SK-N-SH treated with all-trans-retinoic acid at 6 μM for 48 hours (cell line): Measurements from ENCODE around the gene CHST11.

Source experiments
- BACH2 ChIP-seq: fragments of 250-450 bp; sonication (Bioruptor Pico); IDR thresholded peaks from 2 replicates; pipeline ENCODE4 v1.9.0; 2021; ENCODE audit warnings: mild to moderate bottlenecking, borderline replicate concordance
- ESRRG ChIP-seq: fragments of 250-450 bp; sonication (Bioruptor Pico); IDR thresholded peaks from 2 replicates; pipeline ENCODE4 v1.6.1; 2021; ENCODE audit warnings: mild to moderate bottlenecking
- OSR1 ChIP-seq: fragments of 250-450 bp; sonication (Bioruptor Pico); IDR thresholded peaks from 2 replicates; pipeline ENCODE4 v1.8.0; 2022; ENCODE audit warnings: moderate library complexity, mild to moderate bottlenecking, inconsistent platforms
- SNAI2 ChIP-seq: fragments of 250-450 bp; sonication (Bioruptor Pico); IDR thresholded peaks from 2 replicates; pipeline ENCODE4 v1.5.0; 2020; ENCODE audit warnings: mild to moderate bottlenecking, moderate library complexity
- TCF4 ChIP-seq: fragments of 250-450 bp; sonication (Bioruptor Pico); IDR thresholded peaks from 2 replicates; pipeline ENCODE4 v1.8.0; 2021; ENCODE audit warnings: mild to moderate bottlenecking, moderate library complexity, borderline replicate concordance
- ZC3H10 ChIP-seq: fragments of 250-450 bp; sonication (Bioruptor Pico); IDR thresholded peaks from 2 replicates; pipeline ENCODE4 v1.5.1; 2021; ENCODE audit warnings: mild to moderate bottlenecking, moderate library complexity
- ZFP3 ChIP-seq: fragments of 250-450 bp; sonication (Bioruptor Pico); IDR thresholded peaks from 2 replicates; pipeline ENCODE4 v1.5.0; 2020; ENCODE audit warnings: mild to moderate bottlenecking, moderate library complexity
- ZFP30 ChIP-seq: fragments of 450-650 bp; formaldehyde crosslinking; IDR thresholded peaks from 2 replicates; pipeline ENCODE4 v1.5.0; 2022; ENCODE audit warnings: mild to moderate bottlenecking, moderate library complexity
- ZNF70 ChIP-seq: fragments of 450-650 bp; formaldehyde crosslinking; IDR thresholded peaks from 2 replicates; pipeline ENCODE4 v1.5.0; 2020; ENCODE audit warnings: mild to moderate bottlenecking, moderate library complexity
- ZNF8 ChIP-seq: fragments of 450-650 bp; formaldehyde crosslinking; IDR thresholded peaks from 2 replicates; pipeline ENCODE4 v1.5.0; 2020; ENCODE audit warnings: mild to moderate bottlenecking, moderate library complexity
- TF ChIP-seq, protein P1 (sequence below): fragments of 250-450 bp; sonication (Bioruptor Pico); IDR thresholded peaks from 2 replicates; pipeline ENCODE4 v1.8.0; 2020; ENCODE audit warnings: mild to moderate bottlenecking, moderate library complexity, borderline replicate concordance
- TF ChIP-seq, protein P2 (sequence below): fragments of 250-450 bp; sonication (Bioruptor Pico); IDR thresholded peaks from 2 replicates; pipeline ENCODE4 v1.8.0; 2021; ENCODE audit warnings: low read depth, mild to moderate bottlenecking, moderate library complexity, borderline replicate concordance
- TF ChIP-seq, protein P3 (sequence below): fragments of 250-450 bp; sonication (Bioruptor Pico); IDR thresholded peaks from 2 replicates; pipeline ENCODE4 v1.5.1; 2020; ENCODE audit warnings: low read depth, mild to moderate bottlenecking, moderate library complexity
- TF ChIP-seq, protein P4 (sequence below): fragments of 250-450 bp; sonication (Bioruptor Pico); IDR thresholded peaks from 2 replicates; pipeline ENCODE4 v1.5.0; 2020; ENCODE audit warnings: mild to moderate bottlenecking, moderate library complexity

DNA sequence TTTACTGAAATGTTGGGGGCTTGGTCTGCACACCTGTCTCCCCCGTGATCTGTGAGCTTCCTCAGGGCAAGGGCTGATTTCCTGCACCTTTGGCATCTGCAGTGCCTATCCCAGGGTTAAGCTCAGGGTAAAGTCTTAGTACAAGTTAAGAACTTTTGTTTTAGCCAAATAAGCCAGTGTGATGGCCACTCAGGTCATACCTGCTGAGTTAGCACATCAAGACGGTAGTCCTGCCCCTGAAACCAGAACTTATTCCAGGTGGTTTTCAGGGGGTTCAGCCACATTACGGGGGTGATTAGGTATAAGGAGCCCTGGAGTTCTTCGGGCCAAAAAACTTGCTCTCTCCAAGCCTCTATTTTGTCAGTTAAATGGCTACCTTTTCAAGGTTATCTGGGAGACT lies 21.6 kb upstream of the CHST11 start:
- TF ChIP-seq SNAI2 (CRISPR knock-in tag) (no peak), TCF4 (no peak), BACH2 (no peak), ZC3H10 (CRISPR knock-in tag) (no peak), ZNF8 (CRISPR knock-in tag) (no peak), ZFP30 (CRISPR knock-in tag) (no peak), OSR1 (CRISPR knock-in tag) (no peak), ZFP3 (no peak), ZNF70 (CRISPR knock-in tag) (no peak), ESRRG (CRISPR knock-in tag) (no peak)
- TF ChIP-seq, protein P1, sequence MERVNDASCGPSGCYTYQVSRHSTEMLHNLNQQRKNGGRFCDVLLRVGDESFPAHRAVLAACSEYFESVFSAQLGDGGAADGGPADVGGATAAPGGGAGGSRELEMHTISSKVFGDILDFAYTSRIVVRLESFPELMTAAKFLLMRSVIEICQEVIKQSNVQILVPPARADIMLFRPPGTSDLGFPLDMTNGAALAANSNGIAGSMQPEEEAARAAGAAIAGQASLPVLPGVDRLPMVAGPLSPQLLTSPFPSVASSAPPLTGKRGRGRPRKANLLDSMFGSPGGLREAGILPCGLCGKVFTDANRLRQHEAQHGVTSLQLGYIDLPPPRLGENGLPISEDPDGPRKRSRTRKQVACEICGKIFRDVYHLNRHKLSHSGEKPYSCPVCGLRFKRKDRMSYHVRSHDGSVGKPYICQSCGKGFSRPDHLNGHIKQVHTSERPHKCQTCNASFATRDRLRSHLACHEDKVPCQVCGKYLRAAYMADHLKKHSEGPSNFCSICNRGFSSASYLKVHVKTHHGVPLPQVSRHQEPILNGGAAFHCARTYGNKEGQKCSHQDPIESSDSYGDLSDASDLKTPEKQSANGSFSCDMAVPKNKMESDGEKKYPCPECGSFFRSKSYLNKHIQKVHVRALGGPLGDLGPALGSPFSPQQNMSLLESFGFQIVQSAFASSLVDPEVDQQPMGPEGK, result no peak
- TF ChIP-seq, protein P2, sequence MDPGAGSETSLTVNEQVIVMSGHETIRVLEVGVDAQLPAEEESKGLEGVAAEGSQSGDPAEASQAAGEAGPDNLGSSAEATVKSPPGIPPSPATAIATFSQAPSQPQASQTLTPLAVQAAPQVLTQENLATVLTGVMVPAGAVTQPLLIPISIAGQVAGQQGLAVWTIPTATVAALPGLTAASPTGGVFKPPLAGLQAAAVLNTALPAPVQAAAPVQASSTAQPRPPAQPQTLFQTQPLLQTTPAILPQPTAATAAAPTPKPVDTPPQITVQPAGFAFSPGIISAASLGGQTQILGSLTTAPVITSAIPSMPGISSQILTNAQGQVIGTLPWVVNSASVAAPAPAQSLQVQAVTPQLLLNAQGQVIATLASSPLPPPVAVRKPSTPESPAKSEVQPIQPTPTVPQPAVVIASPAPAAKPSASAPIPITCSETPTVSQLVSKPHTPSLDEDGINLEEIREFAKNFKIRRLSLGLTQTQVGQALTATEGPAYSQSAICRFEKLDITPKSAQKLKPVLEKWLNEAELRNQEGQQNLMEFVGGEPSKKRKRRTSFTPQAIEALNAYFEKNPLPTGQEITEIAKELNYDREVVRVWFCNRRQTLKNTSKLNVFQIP, result no peak
- TF ChIP-seq, protein P3, sequence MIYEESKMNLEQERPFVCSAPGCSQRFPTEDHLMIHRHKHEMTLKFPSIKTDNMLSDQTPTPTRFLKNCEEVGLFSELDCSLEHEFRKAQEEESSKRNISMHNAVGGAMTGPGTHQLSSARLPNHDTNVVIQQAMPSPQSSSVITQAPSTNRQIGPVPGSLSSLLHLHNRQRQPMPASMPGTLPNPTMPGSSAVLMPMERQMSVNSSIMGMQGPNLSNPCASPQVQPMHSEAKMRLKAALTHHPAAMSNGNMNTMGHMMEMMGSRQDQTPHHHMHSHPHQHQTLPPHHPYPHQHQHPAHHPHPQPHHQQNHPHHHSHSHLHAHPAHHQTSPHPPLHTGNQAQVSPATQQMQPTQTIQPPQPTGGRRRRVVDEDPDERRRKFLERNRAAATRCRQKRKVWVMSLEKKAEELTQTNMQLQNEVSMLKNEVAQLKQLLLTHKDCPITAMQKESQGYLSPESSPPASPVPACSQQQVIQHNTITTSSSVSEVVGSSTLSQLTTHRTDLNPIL (CRISPR knock-in tag), result no peak
- TF ChIP-seq, protein P4, sequence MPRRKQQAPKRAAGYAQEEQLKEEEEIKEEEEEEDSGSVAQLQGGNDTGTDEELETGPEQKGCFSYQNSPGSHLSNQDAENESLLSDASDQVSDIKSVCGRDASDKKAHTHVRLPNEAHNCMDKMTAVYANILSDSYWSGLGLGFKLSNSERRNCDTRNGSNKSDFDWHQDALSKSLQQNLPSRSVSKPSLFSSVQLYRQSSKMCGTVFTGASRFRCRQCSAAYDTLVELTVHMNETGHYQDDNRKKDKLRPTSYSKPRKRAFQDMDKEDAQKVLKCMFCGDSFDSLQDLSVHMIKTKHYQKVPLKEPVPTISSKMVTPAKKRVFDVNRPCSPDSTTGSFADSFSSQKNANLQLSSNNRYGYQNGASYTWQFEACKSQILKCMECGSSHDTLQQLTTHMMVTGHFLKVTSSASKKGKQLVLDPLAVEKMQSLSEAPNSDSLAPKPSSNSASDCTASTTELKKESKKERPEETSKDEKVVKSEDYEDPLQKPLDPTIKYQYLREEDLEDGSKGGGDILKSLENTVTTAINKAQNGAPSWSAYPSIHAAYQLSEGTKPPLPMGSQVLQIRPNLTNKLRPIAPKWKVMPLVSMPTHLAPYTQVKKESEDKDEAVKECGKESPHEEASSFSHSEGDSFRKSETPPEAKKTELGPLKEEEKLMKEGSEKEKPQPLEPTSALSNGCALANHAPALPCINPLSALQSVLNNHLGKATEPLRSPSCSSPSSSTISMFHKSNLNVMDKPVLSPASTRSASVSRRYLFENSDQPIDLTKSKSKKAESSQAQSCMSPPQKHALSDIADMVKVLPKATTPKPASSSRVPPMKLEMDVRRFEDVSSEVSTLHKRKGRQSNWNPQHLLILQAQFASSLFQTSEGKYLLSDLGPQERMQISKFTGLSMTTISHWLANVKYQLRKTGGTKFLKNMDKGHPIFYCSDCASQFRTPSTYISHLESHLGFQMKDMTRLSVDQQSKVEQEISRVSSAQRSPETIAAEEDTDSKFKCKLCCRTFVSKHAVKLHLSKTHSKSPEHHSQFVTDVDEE, result no peak
